Measurements from ENCODE around the gene MRFAP1L1.

The MRFAP1L1 gene

DNA sequence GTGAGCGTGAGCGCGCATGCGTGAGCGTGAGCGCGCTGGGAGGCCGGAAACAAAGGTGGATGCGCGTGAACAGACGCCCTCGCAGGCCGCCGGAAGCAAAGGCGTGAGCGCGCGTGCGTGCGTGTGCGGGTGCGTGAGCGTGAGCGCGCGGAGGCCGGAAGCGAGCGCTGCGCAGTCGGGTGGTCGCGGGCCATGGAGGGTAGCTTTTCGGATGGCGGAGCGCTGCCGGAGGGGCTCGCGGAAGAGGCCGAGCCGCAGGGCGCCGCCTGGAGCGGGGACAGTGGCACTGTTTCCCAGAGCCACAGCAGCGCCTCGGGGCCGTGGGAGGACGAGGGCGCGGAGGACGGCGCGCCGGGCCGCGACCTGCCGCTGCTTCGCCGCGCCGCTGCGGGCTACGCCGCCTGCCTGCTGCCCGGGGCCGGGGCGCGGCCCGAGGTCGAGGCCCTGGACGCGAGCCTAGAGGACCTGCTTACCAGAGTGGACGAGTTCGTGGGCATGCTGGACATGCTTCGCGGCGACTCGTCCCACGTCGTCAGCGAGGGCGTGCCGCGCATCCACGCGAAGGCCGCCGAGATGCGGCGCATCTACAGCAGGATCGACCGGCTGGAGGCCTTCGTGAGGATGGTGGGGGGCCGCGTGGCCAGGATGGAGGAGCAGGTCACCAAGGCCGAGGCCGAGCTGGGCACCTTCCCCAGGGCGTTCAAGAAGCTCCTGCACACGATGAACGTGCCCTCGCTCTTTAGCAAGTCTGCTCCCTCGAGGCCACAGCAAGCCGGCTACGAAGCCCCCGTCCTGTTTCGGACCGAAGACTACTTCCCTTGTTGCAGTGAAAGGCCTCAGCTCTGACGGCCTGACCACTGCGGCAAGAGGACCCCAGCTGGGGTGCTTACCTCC lies 6.6 kb upstream of the MRFAP1L1 start, which contains the start of gene BLOC1S4:
TSS of gene BLOC1S4 (plus strand) at position 157 of the 894 bp plus-strand sequence. CDS start at position 193, 36 bp downstream.
- peak; percentile 89 for DNase-seq (ENCODE audit: low read depth)

DNA sequence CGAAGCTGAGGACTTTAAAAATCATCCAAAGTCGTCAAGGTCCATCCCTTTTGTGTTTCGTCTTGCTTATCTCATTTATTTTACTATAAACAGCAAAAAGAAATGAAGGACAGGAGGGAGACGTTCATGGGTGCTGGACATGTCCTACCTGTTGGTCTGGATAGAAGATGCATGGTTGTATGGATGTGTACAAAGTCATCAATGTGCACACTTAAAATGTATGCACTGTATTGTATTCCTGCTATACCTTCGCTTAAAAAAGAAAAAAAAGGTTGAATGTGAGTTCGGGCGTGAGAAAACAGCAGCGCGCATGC lies 6.0 kb upstream of the MRFAP1L1 start:
- no peak for DNase-seq (ENCODE audit: low read depth)

DNA sequence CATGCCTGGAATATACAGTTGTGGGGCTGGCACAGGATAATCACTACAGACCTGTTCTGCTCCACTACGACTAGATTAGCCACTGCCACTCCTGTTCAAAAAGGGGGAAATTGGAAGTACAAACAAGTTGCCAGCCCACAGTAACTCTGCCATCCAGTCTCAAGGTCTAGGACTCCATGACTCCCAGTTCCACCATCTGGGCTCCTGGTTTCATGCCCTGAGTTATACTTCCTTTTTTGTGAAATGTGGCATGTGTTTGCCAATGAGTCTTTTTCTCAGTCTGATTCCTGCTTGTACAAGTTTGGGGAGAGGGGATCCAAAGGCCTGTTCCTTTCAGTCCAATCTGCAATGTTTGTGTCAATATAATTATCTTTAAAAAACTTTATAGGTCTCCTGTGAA lies 5.3 kb upstream of the MRFAP1L1 start:
- no peak for DNase-seq (ENCODE audit: low read depth)

- DNase-seq (ENCODE audit: low read depth): no peak
These were observed 1.3 kb upstream of the MRFAP1L1 start for GRCh38 chr4:6710996-6711395.

DNA sequence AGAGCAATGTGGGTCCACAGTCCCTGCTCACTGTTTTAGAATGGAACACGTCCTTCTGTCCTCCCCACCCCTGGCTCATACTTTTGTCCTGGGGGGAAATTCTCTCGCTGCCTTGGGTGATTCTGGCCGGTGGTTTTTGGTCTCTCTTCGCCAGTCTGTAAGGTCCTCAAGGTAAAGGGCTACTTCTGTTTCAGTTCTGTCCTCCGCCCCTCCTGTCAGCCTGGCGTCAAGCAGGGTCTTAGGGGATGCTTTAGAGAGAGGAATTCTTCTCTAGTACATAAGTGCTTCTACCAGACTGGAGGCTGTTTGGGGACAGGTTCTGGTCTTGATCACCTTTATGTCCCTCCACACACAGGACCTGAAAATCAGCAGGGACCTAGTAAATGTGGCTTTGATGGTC lies 617 bp upstream of the MRFAP1L1 start:
- DNase-seq (ENCODE audit: low read depth): no peak

DNA sequence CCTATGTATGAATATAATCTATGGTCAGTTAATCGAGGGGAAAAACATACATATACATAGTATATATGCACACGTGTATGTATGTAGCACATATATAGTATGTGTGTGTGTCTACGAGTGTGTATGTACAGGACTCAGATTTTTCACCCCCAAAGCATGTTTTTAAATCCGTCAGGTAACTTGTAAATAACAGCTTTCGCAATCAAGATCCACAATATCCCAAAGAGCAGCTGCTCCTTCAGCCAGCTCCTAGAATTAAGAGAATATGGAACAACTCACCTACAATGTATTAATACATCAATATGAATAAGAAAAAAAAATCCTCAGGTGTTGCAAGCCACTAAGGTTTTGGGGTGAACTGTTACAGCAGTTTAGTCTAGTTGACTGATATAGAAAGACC lies 3.5 kb downstream of the MRFAP1L1 start:
- DNase-seq (ENCODE audit: low read depth): no peak

DNA sequence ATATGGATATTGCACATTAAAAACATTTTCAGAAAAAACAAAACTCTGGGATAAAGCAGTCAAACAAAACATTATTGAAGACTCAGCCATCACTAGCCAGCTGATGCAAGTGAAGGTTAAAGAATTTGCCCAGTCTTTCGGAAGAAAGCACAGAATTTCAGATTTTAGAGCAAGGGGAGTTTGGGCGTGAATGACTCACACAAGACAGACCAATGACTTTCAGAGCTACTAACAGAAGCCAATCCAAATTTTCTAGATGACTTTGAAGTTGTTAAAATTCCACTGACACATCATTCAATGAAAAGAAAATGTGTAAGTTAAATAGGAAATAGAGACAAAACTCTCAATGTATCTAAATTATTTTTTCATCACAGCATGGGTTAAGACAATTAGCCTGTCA lies 4.0 kb downstream of the MRFAP1L1 start:
- no peak for DNase-seq (ENCODE audit: low read depth)

- DNase-seq (ENCODE audit: low read depth): peak; percentile 55
These were observed 5.9 kb downstream of the MRFAP1L1 start for GRCh38 chr4:6703786-6704185.

GRCh38 chr4:6702761-6703160 lies 6.9 kb downstream of the MRFAP1L1 start:
- no peak for DNase-seq (ENCODE audit: low read depth)

GRCh38 chr4:6701371-6701770 lies 8.3 kb downstream of the MRFAP1L1 start:
- DNase-seq (ENCODE audit: low read depth): no peak

DNA sequence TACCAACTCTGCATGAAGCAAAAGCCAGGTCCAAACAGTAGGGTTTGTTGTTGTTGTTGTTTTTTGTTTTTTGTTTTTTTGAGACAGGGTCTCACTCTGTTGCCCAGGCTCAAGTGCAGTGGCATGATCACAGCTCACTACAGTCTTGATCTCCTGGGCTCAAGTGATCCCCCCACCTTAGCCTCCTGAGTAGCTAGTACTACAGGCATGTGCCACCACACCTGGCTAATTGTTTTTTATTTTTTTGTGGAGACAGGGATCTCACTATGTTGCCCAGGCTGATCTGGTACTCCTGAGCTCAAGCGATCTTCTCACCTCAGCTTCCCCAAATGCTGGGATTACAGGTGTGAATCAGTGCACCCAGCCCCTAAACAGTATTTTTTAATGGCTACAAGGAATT lies 9.8 kb downstream of the MRFAP1L1 start:
- no peak for DNase-seq (ENCODE audit: low read depth)

- DNase-seq (ENCODE audit: low read depth): no peak
These were observed 10.3 kb downstream of the MRFAP1L1 start for GRCh38 chr4:6699388-6699787.

DNA sequence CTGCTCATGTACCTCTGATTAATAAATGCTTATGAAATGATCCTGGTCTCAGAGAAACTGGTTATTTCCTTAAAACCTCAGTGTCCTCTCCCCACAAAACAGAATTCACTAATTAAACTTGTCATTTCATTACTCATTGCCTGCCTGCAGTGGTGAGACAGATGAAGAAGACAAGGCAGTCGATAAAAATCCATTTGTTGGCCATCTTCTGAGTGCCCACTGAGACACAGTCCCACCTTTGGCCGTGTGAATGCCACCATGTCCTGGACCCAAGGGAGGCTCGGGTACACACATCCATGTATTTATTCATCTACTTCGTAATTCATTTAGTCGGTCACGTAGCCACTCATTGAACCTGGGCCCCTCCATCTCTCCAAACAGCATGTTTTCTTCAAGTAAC lies 12.5 kb downstream of the MRFAP1L1 start:
- DNase-seq (ENCODE audit: low read depth): no peak

DNA sequence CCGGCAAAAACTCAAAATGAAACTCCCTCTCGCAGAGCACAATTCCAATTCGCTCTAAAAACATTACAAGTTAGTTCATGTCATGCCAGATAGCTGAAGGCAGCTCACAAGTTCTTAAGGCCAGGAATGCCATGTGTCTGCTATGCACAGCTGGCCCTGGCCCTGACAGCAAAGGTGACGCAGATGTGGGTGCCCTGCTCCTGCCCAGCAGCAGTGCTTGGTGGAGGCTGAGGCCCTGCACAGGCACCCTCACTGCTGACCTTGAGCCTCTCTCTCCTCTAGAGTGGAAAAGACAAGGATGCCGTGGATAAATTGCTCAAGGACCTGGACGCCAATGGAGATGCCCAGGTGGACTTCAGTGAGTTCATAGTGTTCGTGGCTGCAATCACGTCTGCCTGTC lies 13.1 kb downstream of the MRFAP1L1 start:
- no peak for DNase-seq (ENCODE audit: low read depth)

DNA sequence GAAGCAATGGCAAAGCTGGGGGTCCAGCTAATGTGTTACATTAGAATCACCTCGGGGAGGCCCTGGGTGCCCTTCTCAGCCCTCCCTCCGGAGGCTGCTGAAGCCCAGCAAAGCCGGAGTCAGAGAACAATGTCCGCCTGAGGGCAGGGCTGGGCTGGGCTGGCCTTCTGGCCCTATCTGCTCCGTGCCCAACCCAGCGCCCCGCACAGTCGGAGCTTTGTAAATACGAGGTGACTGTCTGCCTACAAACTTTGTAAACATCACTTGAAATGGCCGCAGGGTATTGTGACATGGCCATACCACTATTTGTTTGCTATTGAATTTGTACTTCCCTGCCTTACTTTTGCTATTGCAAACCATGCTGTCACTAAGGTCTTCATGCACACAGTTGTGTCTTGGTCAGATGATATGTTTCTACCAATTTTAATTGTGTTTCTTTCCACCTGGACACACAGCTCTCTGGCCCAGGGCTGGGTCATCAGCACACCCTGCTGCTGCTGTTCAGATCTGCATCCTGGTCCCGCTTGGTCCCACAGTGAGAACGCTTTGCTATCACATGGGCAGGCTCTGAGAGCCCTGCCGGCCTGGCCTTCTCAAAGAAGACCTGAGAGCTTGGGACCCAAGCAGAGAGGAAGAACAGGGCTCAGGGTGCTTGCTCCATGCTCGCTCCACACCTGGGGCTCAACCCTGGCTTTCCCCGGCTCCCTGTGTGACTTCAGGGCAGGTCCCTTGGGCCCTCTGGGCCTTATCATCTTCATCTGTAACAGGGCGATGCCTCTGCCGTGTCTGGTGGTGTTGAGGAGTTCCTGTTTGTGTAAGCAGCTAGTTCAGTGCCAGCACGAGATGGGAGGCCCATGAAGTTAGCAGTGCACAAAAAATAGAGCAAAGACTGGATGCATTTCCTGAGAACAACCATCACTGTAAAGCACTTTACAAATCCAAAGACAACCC lies 13.7 kb downstream of the MRFAP1L1 start:
- DNase-seq (ENCODE audit: low read depth): no peak

GRCh38 chr4:6694177-6694901 lies 15.3 kb downstream of the MRFAP1L1 start:
- DNase-seq (ENCODE audit: low read depth): no peak

GRCh38 chr4:6693231-6694176 lies 16.2 kb downstream of the MRFAP1L1 start, which contains the start of gene S100P:
Gene S100P, plus strand, starts transcription at chr4:6693878. Its CDS starts 55 bp downstream, at chr4:6693933.
- no peak for DNase-seq (ENCODE audit: low read depth)

DNA sequence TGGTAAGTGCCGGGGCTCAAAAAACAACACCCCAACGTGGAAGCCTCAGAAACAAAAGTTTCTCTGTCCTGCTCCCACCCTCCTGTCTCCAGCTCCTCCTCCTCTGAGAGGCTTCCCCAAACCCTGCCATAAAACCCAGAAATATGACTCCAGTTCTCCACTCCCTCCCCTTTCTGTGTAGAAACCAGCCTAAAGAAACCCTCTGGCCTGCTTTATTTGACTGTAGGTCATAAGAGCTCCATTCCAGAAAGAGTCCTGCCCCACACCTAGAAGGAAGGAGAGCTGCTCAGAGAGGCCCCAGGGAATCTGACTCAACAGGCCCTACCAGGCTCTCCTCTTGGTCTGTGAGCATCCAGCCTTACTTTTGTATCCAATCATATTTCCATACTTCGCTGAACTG lies 16.9 kb downstream of the MRFAP1L1 start:
- peak; percentile 59 for DNase-seq (ENCODE audit: low read depth)

GRCh38 chr4:6692379-6692778 lies 17.3 kb downstream of the MRFAP1L1 start:
- no peak for DNase-seq (ENCODE audit: low read depth)

GRCh38 chr4:6689506-6689960 lies 20.1 kb downstream of the MRFAP1L1 start:
- DNase-seq (ENCODE audit: low read depth): no peak
